DMS79 treated with DMSO at 0.1 percent for 48 hours (cell line): ENCODE results near the gene TTLL6.
"Not testable (repeated sequence)": the region's sequence is repeated elsewhere in the genome, so short reads cannot be mapped to it uniquely, and the experiment has no call there.

Experiments used
- DNase-seq: peaks from one replicate; lab custom pipeline; 2025; lab: John Stamatoyannopoulos, UW

Gene TTLL6

DNA sequence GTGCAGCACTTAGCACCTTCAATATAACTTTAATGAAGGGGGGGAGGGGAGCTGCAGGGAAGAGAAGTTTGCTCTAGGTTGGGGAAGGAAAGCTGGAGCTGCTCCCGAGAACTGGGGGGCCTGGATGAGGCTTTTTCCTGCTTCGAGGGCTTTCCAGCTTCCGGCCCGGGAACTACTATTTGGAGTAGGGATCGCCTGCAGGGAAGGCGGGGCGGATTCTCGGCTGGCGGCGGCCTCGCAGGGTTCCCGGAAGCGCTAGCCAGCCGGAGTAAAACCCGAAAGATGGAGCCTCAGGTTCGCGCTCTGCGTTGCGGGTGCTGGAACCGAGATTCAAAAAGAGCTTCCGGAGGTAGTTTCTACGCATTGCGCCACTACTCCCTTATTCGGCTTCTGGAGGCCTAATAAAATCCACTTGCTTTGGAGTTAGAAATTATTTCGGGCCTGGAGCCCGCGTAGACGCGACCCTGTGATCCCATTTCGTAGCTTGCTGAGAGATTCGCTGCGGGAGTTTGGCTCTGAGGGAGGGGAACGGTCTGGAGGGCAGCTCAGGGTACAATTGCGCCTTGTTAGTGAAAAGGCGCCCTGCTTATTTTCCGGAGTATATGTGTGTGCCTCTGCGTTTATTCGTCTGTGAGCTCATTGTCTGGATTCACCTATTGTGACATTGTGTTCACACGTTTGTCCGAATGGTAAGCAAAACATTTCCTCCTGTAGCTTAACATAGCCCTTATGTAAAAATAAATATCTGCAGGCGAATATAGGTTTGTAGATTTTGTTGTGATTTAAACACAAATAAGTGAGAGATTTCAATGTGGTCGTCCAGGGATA, 93.4 kb downstream of the TTLL6 start:
- peak; percentile 37 for DNase-seq

DNA sequence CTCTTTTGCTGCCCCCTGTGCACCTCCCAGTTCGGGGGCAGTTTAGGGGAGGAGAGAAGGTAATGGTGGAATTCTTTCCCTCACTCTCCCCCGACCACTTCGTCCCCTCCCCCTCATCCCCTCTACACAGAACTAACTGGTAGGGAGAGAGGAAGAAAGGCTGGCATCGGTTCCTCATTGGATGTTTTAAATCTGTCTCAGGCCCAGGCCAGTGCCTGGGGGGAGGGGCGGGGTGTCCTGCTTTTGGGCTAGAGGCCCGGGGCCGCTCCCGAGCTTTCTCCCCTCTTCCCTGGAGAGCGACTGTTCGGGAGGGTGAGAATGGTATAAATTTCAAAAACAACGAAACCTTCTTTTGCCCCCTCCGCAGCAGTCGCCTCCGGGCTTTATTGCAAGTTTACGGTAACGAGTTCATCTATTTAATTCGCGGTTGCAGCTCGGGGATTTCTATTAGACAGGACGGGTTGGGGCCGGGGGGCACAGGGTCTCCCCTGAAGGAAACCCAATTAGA, 94.1 kb downstream of the TTLL6 start, which contains the start of gene PRAC2:
Gene PRAC2, plus strand, starts transcription at position 271 of the 508 bp plus-strand sequence. CDS start 1,226 bp downstream, outside the sequence.
- no peak for DNase-seq

- no peak for DNase-seq
Measured at GRCh38 chr17:48722201-48722907, 94.7 kb downstream of the TTLL6 start, which contains the start of gene PRAC1. TSS of gene PRAC1 (minus strand) at chr17:48722518. CDS start at chr17:48722392, 126 bp downstream.

DNA sequence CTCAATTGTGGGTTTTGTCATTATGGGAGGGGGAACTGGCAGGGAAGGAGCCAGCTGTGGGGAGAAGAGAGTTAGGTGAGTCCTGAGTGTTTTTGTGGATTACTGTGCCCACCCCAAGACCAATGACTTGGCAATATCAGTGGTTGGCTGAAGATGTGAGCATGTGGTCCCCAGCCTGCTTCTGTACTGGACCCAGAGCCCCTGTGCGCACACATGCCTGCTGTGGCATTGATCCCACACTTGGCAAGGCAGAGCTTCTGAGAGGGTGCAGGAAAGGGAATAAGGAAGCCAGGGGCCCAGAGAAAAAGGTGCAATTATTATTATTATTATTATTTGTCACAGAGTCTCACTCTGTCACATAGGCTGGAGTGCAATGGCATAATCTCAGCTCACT, 96.0 kb downstream of the TTLL6 start:
- DNase-seq: no peak

DNA sequence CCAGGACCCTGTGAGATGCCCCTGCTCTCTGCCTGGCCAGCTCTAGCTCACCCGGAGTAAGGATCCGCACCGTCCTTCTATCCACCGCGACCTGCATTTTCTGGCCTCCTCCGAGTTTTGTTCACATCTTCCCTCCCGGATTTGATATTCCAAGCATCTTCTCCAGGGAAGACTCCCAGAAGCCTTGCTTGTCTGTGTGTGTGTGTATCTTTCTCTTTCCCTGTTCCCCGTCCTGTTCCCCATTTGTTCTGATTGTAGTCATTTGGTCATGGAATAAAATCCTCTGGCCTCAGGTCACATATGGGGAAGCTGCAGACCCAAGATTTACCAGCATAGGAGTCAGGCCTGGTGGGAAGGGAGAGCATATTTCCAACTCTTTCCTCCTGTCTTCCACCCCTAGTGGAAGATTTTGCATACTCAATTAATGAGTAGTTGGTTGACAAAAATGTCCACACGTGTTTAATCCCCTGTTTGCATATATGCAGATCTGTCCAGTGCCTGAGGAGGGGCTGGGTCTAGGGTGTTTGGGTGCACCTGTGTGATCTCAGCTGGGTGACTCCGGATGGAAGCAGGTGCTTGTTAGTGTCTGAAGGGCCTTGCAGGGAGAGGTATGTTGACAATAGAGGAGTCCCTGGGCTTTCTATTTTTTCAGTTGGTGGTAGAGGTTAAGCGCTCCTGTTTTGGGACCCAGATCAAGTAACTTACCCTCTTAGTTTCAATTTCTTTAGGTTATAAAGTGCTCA, 96.6 kb downstream of the TTLL6 start:
- DNase-seq: no peak

DNA sequence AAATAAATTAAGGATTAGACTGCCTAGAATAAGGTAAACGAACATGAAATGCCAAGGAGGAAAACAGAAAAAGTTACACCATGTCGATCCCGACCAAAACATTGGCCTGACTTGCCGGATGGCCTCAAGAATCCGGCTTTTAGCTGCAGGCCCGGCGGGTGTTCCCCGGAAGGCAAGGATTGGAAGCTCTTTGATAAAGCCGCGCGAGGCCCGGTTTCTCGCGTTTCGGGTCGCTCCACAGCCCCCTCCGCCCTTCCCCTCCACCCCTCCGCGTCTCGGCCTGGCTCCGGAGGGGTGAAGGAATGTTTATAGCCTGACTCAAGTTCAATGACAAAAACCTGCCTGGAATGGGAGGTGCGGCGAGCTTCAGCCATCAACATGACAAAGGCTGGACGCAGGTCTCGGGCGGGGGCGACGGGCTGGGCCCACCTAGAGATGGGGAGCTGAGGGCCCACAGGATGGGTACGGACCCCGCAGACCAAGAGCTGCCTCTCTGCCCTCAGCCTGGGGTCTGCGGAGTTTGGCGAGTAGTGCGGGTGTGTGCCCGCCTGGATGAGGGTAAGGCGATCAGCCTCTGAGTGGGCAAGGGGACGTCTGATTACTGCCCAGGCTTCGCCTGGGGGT, 97.3 kb downstream of the TTLL6 start:
- no peak for DNase-seq

DNA sequence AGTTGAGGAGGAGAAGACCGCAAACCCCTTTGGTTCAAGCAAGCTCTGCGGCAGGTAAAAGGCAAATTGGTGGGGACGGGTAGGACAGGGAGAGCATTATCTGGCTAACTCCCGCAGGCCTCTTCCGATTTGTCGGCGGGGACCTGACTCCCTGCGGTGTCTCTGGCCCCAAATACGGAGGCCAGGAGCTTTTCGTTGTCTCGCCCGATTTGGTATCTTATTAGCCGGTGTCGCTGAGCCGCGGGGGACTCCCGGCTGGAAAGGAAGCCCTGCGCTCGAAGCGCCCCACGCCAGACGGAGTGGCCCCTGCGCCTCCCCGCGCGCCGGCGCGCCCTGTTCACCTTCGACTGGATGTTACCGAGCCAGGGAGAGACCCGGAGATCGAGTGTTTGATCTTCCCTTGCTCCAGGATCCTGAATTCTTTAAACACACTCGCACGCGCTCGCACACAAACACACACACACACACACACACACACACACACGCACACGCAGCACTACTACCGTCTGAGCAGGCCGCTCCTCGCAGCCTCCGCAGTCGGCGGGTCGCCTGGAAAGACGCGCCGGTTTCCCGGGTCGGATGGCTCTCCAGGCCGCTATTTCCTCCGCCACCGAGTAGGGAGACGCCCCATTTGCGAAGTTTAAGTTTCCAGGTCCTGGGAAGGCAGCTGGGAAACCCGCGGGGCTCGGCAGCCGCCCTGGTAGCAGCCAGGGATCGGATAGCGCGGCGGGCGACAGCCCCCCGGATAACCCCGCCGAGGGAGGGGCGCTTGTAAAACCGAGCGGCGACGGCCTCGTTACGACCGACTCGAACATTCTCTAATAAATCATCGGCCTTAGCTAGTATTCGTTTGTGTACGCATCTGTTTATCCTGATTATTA, 98.0 kb downstream of the TTLL6 start:
- no peak for DNase-seq

DNA sequence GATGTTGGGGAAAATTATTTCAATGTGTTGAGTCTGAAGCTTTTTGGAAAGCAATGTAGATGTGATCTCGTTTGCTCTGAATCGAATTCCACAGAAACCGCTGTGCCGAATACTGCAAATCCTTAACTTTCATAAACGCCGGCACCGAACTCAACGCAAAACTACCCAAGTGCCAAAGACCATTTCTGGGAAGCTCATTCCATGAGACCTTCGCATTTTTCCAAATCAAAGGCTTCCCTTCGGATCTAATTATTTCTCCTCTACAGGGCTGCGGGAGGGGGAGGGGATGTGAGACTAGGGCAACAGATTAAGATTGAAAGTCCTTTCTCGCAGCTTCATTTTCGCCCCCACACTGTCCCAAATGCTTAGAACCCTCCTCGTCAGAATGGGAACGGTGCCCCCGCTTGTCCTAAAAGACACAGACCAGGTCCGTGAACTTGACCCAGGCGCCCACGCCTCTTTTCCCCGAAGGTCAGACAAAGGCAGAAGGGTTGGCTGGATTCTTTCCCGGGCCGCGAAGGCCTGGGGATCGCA, 98.7 kb downstream of the TTLL6 start:
- DNase-seq: no peak

- no peak for DNase-seq
Measured at GRCh38 chr17:48717367-48718226, 99.4 kb downstream of the TTLL6 start.

GRCh38 chr17:48716549-48716948, 100.5 kb downstream of the TTLL6 start:
- not testable (repeated sequence) for DNase-seq

DNA sequence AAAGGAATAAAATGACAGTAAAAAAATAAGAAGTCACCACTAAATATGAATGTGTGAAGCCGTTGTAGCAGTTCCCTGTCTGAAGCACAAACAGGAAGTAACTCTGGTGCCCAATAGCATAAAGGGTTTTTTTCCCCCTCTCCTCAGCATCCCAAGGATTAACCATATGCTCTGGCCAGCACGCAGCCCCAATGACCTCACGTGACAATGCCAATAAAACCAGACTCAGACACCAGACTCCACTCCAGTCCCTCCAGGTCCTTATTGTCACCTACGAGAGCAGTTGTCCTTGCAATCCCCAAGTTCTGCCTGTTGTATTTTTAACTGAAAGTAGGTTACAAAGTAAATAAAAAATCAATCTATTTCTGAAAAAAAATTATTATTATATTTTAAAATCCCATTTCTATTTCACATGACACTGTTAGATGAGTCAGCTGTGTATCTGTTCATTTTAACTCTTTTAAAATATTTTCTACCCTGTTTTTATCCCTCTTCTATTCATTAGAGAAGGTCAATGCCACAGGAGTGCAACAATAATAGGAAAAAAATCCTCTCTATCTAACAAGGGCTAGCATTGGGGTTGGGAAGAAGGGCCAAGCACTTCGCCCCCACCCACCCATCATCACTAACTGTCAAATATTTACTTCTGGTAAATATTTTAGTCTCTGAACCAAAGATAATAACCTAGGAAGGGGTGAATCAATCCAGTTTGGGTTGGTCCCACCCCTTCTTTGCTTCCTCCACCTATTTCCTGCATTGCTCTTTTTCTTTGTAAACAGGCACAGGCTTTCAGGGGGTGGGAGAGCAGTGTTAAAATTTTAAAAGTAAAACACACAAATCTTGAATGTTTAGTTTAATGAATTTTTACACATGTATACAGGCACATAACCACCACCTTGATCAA, 101.3 kb downstream of the TTLL6 start:
- DNase-seq: no peak
